ENCODE results near the gene SEPTIN14.

- TF ChIP-seq CTCF (conservative IDR thresholded peaks at IDR 0.05; ENCODE audit: low read depth in 2 of 2) (no peak), POLR2AphosphoS5 (IDR thresholded peaks at IDR 0.05; ENCODE audit: low read depth) (no peak), JUNB (IDR thresholded peaks at IDR 0.05; ENCODE audit: unreplicated experiment) (no peak), ZNF114 (CRISPR knock-in tag; IDR thresholded peaks at IDR 0.05) (no peak), STAT1 (IDR thresholded peaks at IDR 0.05; ENCODE audit: unreplicated experiment) (no peak), NANOG (IDR thresholded peaks at IDR 0.05; ENCODE audit: borderline replicate concordance) (no peak), ZNF331 (CRISPR knock-in tag; IDR thresholded peaks at IDR 0.05; ENCODE audit: low read depth) (no peak), EZH2 (IDR thresholded peaks at IDR 0.05; ENCODE audit: low read depth, unreplicated experiment) (no peak), EZH2phosphoT487 (IDR thresholded peaks at IDR 0.05; ENCODE audit: unreplicated experiment) (no peak), CREB1 (CRISPR knock-in tag; IDR thresholded peaks at IDR 0.05; ENCODE audit: low read depth) (no peak), ETS1 (IDR thresholded peaks at IDR 0.05) (no peak), ZNF462 (CRISPR knock-in tag; IDR thresholded peaks at IDR 0.05) (no peak)
- TF ChIP-seq, protein P1, sequence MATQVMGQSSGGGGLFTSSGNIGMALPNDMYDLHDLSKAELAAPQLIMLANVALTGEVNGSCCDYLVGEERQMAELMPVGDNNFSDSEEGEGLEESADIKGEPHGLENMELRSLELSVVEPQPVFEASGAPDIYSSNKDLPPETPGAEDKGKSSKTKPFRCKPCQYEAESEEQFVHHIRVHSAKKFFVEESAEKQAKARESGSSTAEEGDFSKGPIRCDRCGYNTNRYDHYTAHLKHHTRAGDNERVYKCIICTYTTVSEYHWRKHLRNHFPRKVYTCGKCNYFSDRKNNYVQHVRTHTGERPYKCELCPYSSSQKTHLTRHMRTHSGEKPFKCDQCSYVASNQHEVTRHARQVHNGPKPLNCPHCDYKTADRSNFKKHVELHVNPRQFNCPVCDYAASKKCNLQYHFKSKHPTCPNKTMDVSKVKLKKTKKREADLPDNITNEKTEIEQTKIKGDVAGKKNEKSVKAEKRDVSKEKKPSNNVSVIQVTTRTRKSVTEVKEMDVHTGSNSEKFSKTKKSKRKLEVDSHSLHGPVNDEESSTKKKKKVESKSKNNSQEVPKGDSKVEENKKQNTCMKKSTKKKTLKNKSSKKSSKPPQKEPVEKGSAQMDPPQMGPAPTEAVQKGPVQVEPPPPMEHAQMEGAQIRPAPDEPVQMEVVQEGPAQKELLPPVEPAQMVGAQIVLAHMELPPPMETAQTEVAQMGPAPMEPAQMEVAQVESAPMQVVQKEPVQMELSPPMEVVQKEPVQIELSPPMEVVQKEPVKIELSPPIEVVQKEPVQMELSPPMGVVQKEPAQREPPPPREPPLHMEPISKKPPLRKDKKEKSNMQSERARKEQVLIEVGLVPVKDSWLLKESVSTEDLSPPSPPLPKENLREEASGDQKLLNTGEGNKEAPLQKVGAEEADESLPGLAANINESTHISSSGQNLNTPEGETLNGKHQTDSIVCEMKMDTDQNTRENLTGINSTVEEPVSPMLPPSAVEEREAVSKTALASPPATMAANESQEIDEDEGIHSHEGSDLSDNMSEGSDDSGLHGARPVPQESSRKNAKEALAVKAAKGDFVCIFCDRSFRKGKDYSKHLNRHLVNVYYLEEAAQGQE (IDR thresholded peaks at IDR 0.05; ENCODE audit: unreplicated experiment): no peak
These were observed 74.8 kb downstream of the SEPTIN14 start for GRCh38 chr7:55787796-55788195.
